Measurements from ENCODE around the gene TBXA2R.

Gene TBXA2R

DNA sequence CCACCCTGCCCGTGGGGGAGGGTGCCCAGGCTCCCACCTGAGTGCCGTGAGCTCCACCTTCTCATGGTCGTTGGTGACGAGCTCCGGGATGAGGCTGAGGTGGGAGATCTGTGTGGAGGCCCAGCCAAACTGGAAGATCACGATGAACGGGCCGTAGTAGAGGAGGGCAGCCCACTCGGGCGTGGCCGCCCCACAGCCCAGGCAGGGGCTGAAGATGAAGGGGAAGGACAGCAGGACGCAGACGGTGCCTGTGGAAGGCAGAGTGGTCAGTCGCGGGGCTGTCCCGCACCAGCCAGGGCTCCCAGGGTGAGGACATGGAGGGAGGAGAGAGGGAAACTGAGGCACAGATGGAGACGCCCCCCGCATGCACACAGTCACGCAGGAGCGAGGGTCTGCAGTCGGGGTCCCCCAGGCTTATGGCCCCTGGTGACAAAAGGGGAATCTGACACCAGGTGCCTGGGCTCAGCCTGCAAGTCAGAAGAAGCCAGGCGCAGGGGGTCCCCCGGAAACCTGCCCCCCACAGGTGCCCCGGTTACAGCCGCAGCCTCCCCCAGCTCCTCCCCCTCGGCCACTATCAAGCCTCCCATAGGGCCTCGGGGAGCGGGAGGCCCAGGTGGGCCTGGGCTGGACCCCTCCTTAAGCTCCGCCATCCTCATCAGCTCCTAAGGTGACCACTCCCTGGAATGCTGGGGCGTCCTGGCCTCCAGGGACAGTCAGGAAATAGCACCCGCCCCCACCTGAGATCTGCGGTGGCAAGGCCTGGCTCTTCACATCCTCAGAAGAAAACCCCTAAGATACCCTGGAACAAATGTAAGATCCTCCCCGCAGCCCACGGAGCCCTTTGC, 55.5 kb downstream of the TBXA2R start:
- TF ChIP-seq TEAD4 (IDR thresholded peaks at IDR 0.05) (no peak), NFIC (IDR thresholded peaks at IDR 0.05) (no peak), CREB1 (IDR thresholded peaks at IDR 0.05; ENCODE audit: low read depth) (no peak), RAD21 (IDR thresholded peaks at IDR 0.05; ENCODE audit: low read depth) (no peak), ZBTB7A (IDR thresholded peaks at IDR 0.05; ENCODE audit: low read depth) (no peak; the same call in 1 of the 2 replicates), YY1 (IDR thresholded peaks at IDR 0.05; ENCODE audit: low read depth) (no peak), EGR1 (IDR thresholded peaks at IDR 0.05) (no peak), FOXM1 (IDR thresholded peaks at IDR 0.05; ENCODE audit: borderline replicate concordance, low read depth) (no peak), CEBPB (IDR thresholded peaks at IDR 0.05) (no peak), EP300 (IDR thresholded peaks at IDR 0.05; ENCODE audit: borderline replicate concordance) (no peak), TAF1 (IDR thresholded peaks at IDR 0.05; ENCODE audit: low read depth) (no peak), REST (IDR thresholded peaks at IDR 0.05; ENCODE audit: low read depth) (no peak), TCF12 (IDR thresholded peaks at IDR 0.05; ENCODE audit: low read depth) (no peak)
- TF ChIP-seq, protein P1, sequence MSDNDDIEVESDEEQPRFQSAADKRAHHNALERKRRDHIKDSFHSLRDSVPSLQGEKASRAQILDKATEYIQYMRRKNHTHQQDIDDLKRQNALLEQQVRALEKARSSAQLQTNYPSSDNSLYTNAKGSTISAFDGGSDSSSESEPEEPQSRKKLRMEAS (IDR thresholded peaks at IDR 0.05): no peak
- TF ChIP-seq, protein P2, sequence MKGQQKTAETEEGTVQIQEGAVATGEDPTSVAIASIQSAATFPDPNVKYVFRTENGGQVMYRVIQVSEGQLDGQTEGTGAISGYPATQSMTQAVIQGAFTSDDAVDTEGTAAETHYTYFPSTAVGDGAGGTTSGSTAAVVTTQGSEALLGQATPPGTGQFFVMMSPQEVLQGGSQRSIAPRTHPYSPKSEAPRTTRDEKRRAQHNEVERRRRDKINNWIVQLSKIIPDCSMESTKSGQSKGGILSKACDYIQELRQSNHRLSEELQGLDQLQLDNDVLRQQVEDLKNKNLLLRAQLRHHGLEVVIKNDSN (IDR thresholded peaks at IDR 0.05): no peak

GRCh38 chr19:3549816-3550215, 56.9 kb downstream of the TBXA2R start:
- no peak for TF ChIP-seq TEAD4 (IDR thresholded peaks at IDR 0.05)
- TF ChIP-seq TCF12 (IDR thresholded peaks at IDR 0.05; ENCODE audit: low read depth): no peak
- no peak for TF ChIP-seq EP300 (IDR thresholded peaks at IDR 0.05; ENCODE audit: borderline replicate concordance)
- TF ChIP-seq, protein P1 (IDR thresholded peaks at IDR 0.05): no peak
- TF ChIP-seq ZBTB7A (IDR thresholded peaks at IDR 0.05; ENCODE audit: low read depth): no peak
- TF ChIP-seq, protein P2 (IDR thresholded peaks at IDR 0.05): no peak
- TF ChIP-seq CREB1 (IDR thresholded peaks at IDR 0.05; ENCODE audit: low read depth): no peak
- TF ChIP-seq REST (IDR thresholded peaks at IDR 0.05; ENCODE audit: low read depth): no peak
- no peak for TF ChIP-seq NFIC (IDR thresholded peaks at IDR 0.05)
- no peak for TF ChIP-seq CEBPB (IDR thresholded peaks at IDR 0.05)
- TF ChIP-seq TAF1 (IDR thresholded peaks at IDR 0.05; ENCODE audit: low read depth): no peak
- TF ChIP-seq EGR1 (IDR thresholded peaks at IDR 0.05): no peak
- no peak for TF ChIP-seq RAD21 (IDR thresholded peaks at IDR 0.05; ENCODE audit: low read depth)
- no peak for TF ChIP-seq FOXM1 (IDR thresholded peaks at IDR 0.05; ENCODE audit: borderline replicate concordance, low read depth)
- TF ChIP-seq YY1 (IDR thresholded peaks at IDR 0.05; ENCODE audit: low read depth): no peak

- TF ChIP-seq, protein P2 (IDR thresholded peaks at IDR 0.05): peak; percentile 79
- no peak for TF ChIP-seq CEBPB (IDR thresholded peaks at IDR 0.05)
- TF ChIP-seq ZBTB7A (IDR thresholded peaks at IDR 0.05; ENCODE audit: low read depth): no peak
- no peak for TF ChIP-seq CREB1 (IDR thresholded peaks at IDR 0.05; ENCODE audit: low read depth)
- TF ChIP-seq REST (IDR thresholded peaks at IDR 0.05; ENCODE audit: low read depth): no peak
- TF ChIP-seq FOXM1 (IDR thresholded peaks at IDR 0.05; ENCODE audit: borderline replicate concordance, low read depth): no peak
- no peak for TF ChIP-seq TAF1 (IDR thresholded peaks at IDR 0.05; ENCODE audit: low read depth)
- TF ChIP-seq, protein P1 (IDR thresholded peaks at IDR 0.05): peak; percentile 69
- no peak for TF ChIP-seq RAD21 (IDR thresholded peaks at IDR 0.05; ENCODE audit: low read depth)
- no peak for TF ChIP-seq EP300 (IDR thresholded peaks at IDR 0.05; ENCODE audit: borderline replicate concordance)
- no peak for TF ChIP-seq TCF12 (IDR thresholded peaks at IDR 0.05; ENCODE audit: low read depth)
- TF ChIP-seq NFIC (IDR thresholded peaks at IDR 0.05): no peak
- no peak for TF ChIP-seq EGR1 (IDR thresholded peaks at IDR 0.05)
- TF ChIP-seq TEAD4 (IDR thresholded peaks at IDR 0.05): no peak
Measured at GRCh38 chr19:3548606-3549005, 58.1 kb downstream of the TBXA2R start.

Data from Ishikawa (cell line).